Fibroblast of skin of back (primary cell): Measurements from ENCODE around the gene TTC7B.

Experiments used
- DNase-seq: peaks from one replicate; pipeline ENCODE4 v3.0.0-alpha.2; 2013

The TTC7B gene

GRCh38 chr14:90643982-90644670 lies 172.1 kb downstream of the TTC7B start:
- no peak for DNase-seq

DNA sequence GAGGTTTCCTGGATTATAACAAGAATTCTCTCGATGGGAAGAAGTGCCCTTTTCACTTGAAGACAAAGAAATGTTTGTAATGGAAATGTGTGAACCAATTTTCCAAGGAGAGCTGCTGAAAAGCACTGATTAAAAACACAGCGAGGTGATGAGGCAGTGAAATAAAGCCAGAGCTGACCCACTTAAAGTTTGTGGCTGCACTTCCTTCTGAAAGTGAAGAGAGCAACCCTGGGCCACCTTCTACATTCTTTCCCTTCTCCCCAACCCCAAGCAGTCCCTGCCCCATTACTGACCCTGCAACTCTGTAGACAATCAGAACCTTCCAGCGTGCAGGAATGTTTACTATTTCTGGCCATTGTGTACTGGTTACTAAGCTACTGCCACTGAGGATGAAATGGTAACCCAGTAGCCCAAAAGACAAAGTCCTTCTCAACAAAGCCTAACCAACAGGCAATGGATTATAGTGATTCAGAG lies 173.9 kb downstream of the TTC7B start:
- peak; percentile 38 for DNase-seq

DNA sequence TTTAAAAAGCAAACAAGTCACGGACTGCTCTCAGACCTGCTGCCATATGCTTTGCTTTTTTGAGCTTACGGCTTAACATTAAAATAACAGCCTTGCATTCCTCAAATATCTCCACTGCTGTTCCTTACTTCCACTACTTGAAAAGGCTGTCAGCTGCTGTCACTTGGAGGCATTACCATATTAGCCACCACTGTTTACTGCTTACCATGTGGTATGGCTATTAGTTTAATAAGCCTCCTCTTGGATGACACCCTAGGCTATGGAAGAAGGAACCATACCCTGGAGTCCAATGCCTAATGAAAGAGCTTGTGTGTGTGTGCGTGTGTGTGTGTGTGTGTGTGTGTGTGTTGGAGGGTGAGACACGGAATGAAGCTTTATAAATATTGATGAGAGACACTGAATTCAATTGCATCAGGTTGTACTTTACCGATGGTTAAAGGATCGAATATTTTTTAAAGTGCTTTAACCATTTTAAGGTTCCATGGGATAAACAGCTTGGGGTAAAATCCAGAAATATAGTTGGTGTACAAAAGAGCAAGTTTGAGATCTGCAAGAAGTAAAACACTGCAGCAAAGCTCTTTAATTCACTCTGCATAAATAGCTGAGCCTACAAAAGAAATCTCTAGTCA lies 174.5 kb downstream of the TTC7B start:
- peak; percentile 73 for DNase-seq

DNA sequence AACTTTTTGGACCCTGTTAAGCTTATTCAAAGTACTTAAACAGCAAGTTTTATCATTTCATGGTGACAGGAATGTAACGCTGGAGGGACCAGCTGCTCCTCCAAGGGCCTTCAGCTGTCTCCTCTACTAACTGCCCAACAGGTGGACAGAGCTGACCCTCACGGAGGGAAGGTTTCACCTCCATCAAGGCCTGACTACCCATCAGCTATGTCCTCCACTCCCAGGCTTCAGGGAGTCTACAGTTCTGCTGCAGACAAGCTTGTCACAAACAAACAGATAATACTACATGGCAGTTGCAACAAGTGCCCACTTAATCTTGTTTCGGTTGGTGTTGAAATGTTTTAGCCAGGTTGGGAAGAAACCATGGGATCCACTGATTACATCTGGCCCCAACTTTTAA lies 175.1 kb downstream of the TTC7B start:
- no peak for DNase-seq

GRCh38 chr14:90639641-90640040 lies 176.6 kb downstream of the TTC7B start:
- no peak for DNase-seq

- no peak for DNase-seq
Observed at GRCh38 chr14:90632871-90633270, 183.4 kb downstream of the TTC7B start.

- no peak for DNase-seq
Observed at GRCh38 chr14:90632451-90632850, 183.8 kb downstream of the TTC7B start.

GRCh38 chr14:90630171-90630806 lies 185.9 kb downstream of the TTC7B start:
- no peak for DNase-seq

DNA sequence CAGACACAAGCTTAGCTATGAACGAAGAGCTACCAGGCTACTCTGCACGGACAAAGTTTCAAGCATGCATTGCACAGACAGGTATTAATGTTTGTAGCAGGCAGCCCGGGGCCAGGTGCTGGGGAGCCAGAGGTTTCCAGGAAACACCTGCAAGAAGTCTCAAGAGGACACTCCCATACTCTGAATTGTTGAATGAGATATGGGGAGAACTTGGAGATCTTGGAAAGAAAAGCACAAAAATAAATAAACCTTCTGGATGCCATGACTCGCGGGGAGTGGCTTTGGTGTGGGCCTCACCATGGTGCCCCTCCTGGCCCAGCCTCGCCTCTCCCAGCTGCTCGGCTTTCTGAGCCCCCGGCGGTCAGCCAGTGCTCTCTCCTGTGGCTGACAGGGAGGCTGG lies 186.8 kb downstream of the TTC7B start:
- DNase-seq: no peak

- DNase-seq: no peak
Observed at GRCh38 chr14:90628825-90629224, 187.4 kb downstream of the TTC7B start.

DNA sequence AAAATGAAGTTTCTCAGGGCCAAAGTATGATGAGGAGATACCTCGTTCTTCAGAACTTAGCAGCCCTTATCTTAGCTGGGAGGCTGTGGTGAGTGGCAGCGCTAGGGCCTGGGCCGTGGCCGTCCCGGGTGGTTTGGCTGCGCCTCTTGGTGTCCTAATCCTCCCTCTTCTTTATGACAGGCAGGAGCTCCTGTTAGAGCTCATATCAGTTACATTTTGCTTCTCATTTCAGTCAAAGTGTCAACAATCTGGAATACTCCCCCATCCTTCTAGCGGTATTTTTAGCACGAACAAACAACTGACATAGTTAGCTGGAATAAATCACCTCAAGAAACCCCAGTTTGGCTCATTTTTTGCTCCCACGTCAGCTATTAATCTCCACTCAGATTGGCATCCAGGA lies 188.8 kb downstream of the TTC7B start:
- DNase-seq: no peak

DNA sequence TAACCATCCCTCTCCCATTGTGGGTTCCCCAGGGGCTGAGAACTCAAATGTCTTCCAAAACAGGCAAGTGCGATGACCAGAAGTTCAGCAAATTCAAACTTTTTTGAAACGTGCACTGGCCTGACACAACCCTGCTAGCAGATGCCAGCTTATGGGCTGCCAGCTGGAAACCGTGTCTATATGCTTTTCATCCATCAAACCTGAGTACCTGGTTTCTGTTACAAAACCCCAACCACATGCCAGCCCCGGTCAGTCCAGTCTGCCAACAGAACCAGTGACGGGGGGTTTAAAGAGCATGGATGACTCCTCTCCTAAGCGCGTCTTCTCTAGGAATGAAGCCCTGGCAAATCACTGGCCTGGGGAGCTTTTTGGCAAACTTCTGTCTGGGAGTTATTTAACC lies 189.7 kb downstream of the TTC7B start:
- DNase-seq: no peak

DNA sequence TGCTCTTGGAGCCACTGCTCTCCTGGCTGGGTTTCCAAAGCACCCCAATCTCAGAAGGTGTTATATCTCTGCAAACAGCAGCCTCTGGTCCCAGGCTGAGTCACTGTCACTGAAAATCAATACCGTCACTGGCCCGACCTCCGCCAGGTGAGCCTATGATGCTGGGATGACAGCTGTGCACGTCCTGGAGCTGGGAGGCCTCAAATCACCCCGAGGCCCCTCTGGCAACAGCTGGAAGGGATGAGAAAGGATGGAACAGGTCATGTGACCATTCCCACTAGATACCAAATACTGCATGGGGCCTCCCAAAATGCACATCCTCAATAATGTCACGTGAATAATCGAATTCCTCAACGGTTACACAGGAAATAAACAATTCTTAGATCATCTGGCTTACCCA lies 190.8 kb downstream of the TTC7B start:
- DNase-seq: no peak

- DNase-seq: peak; percentile 45
Observed at GRCh38 chr14:90624732-90625400, 191.4 kb downstream of the TTC7B start.

- DNase-seq: peak; percentile 84
Observed at GRCh38 chr14:90624227-90624626, 192.0 kb downstream of the TTC7B start.

DNA sequence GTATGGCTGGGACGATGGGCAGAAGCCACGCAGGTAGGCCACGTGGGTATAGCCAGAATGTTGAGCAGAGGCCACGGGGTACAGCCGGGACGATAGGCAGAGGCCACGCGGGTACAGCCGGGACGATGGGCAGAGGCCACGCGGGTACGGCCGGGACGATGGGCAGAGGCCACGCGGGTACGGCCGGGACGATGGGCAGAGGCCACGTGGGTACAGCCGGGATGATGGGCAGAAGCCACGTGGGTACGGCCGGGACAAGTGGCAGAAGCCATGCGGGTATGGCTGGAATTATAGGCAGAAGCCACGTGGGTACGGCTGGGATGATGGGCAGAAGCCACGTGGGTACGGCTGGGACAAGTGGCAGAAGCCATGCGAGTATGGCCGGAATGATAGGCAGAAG lies 195.0 kb downstream of the TTC7B start:
- no peak for DNase-seq

- DNase-seq: no peak
Observed at GRCh38 chr14:90620568-90621077, 195.6 kb downstream of the TTC7B start.

GRCh38 chr14:90619911-90620310 lies 196.3 kb downstream of the TTC7B start:
- no peak for DNase-seq

- no peak for DNase-seq
Observed at GRCh38 chr14:90617961-90618360, 198.3 kb downstream of the TTC7B start.

- DNase-seq: no peak
Observed at GRCh38 chr14:90616881-90617280, 199.3 kb downstream of the TTC7B start.

DNA sequence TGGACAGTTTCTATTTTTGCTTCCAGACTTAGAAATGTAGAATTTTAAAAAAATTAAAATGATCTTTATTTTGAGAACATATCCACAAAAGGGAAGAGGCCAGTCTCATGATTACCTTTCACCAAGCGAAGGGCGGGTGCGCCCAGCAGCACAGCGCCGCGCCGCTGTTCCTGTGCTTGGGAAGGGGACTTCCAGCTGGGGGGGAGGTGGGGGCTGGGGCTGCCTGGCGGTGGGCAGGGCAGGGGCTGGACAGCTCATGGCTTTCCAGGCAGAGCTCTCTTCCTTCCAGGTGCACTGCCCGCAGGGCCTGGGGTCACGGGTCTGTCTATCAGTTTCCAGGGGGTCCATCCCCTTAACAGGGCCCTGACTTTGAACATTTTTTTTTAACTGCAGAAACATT lies 199.9 kb downstream of the TTC7B start:
- DNase-seq: no peak

GRCh38 chr14:90615517-90616060 lies 200.6 kb downstream of the TTC7B start:
- no peak for DNase-seq
